Trophoblast cell (in vitro differentiated cells and primary cell): Measurements from ENCODE around the gene RSKR.

Experiments
- DNase-seq, 2 donors: peaks; one replicate each; pipeline ENCODE4 v3.0.0-alpha.2; 2016
- H2AFZ ChIP-seq: 2 replicates; pipeline ENCODE4 v1.6.1; 2013; ENCODE audit warnings: low read length, moderate library complexity, mild to moderate bottlenecking; ENCODE audit not compliant: insufficient read depth, poor library complexity
- H2AK5ac ChIP-seq: 2 replicates; pipeline ENCODE4 v1.6.1; 2013; ENCODE audit warnings: mild to moderate bottlenecking, low read length
- H2BK120ac ChIP-seq: 2 replicates; pipeline ENCODE4 v1.6.1; 2013; ENCODE audit warnings: low read length, mild to moderate bottlenecking, moderate library complexity; ENCODE audit not compliant: insufficient read depth, poor library complexity
- H2BK12ac ChIP-seq: 2 replicates; pipeline ENCODE4 v1.6.1; 2013; ENCODE audit warnings: mild to moderate bottlenecking, low read length, moderate library complexity
- H2BK5ac ChIP-seq: 2 replicates; pipeline ENCODE4 v1.6.1; 2013; ENCODE audit warnings: low read length, low read depth, moderate library complexity, mild to moderate bottlenecking; ENCODE audit not compliant: poor library complexity
- H3K14ac ChIP-seq: 2 replicates; pipeline ENCODE4 v1.6.1; 2013; ENCODE audit warnings: mild to moderate bottlenecking, low read length
- H3K18ac ChIP-seq: 2 replicates; pipeline ENCODE4 v1.6.1; 2013; ENCODE audit warnings: mild to moderate bottlenecking, low read length
- H3K23ac ChIP-seq: 2 replicates; pipeline ENCODE4 v1.6.1; 2013; ENCODE audit warnings: low read length
- H3K27ac ChIP-seq: 2 replicates; pipeline ENCODE4 v1.5.1; 2013; ENCODE audit warnings: low read depth, mild to moderate bottlenecking, inconsistent platforms, low read length, moderate library complexity
- H3K27me3 ChIP-seq: 2 replicates; pipeline ENCODE4 v1.6.1; 2013; ENCODE audit warnings: inconsistent platforms, mild to moderate bottlenecking, low read length, moderate library complexity; ENCODE audit not compliant: insufficient read depth
- H3K36me3 ChIP-seq, 2 experiments: 1 replicate in 1 of 2; 2 replicates in 1 of 2; pipeline ENCODE4 v1.6.1; 2013; ENCODE audit warnings: low read length in 2 of 2, mild to moderate bottlenecking in 2 of 2, moderate library complexity in 1 of 2; ENCODE audit not compliant: insufficient read depth in 2 of 2, control insufficient read depth in 1 of 2
- H3K4ac ChIP-seq: 2 replicates; pipeline ENCODE4 v1.6.1; 2013; ENCODE audit warnings: low read depth, mild to moderate bottlenecking, low read length, moderate library complexity
- H3K4me1 ChIP-seq, 2 experiments: 1 replicate in 1 of 2; 2 replicates in 1 of 2; pipeline ENCODE4 v1.6.1; 2013; ENCODE audit warnings: low read length in 2 of 2, mild to moderate bottlenecking in 2 of 2, moderate library complexity in 1 of 2; ENCODE audit not compliant: insufficient read depth in 2 of 2, control insufficient read depth in 1 of 2
- H3K4me2 ChIP-seq: 2 replicates; pipeline ENCODE4 v1.6.1; 2013; ENCODE audit warnings: inconsistent platforms, mild to moderate bottlenecking, low read length, moderate library complexity
- H3K4me3 ChIP-seq: 2 replicates; pipeline ENCODE4 v1.5.1; 2013; ENCODE audit warnings: mild to moderate bottlenecking, low read depth, low read length, inconsistent platforms
- H3K79me1 ChIP-seq: one replicate; pipeline ENCODE4 v1.6.1; 2013; ENCODE audit warnings: low read length
- H3K79me2 ChIP-seq: 2 replicates; pipeline ENCODE4 v1.6.1; 2013; ENCODE audit warnings: low read length, mild to moderate bottlenecking; ENCODE audit not compliant: control insufficient read depth, insufficient read depth, poor library complexity
- H3K9ac ChIP-seq: 2 replicates; pipeline ENCODE4 v1.6.1; 2013; ENCODE audit warnings: mild to moderate bottlenecking, low read length
- H3K9me3 ChIP-seq: 2 replicates; pipeline ENCODE4 v1.6.1; 2013; ENCODE audit warnings: low read depth, mild to moderate bottlenecking, control low read depth, inconsistent platforms, low read length; ENCODE audit not compliant: insufficient read depth
- H4K12ac ChIP-seq: 2 replicates; pipeline ENCODE4 v1.6.1; 2013; ENCODE audit warnings: low read depth, mild to moderate bottlenecking, low read length, moderate library complexity
- H4K8ac ChIP-seq: 2 replicates; pipeline ENCODE4 v1.6.1; 2013; ENCODE audit warnings: low read depth, mild to moderate bottlenecking, low read length, moderate library complexity
- H4K91ac ChIP-seq: one replicate; pipeline ENCODE4 v1.6.1; 2013; ENCODE audit warnings: low read depth, mild to moderate bottlenecking, low read length, moderate library complexity
- WGBS: extraction: QIAGEN DNeasy Blood & Tissue Kit; methylation state at CpG from one replicate; pipeline ENCODE4 v1.1.7; 2013; ENCODE audit warnings: missing lambda C conversion rate; ENCODE audit not compliant: insufficient read length, insufficient coverage; ENCODE audit errors: extremely low coverage; 5-methylcytosine and 5-hydroxymethylcytosine counted together

The RSKR gene

DNA sequence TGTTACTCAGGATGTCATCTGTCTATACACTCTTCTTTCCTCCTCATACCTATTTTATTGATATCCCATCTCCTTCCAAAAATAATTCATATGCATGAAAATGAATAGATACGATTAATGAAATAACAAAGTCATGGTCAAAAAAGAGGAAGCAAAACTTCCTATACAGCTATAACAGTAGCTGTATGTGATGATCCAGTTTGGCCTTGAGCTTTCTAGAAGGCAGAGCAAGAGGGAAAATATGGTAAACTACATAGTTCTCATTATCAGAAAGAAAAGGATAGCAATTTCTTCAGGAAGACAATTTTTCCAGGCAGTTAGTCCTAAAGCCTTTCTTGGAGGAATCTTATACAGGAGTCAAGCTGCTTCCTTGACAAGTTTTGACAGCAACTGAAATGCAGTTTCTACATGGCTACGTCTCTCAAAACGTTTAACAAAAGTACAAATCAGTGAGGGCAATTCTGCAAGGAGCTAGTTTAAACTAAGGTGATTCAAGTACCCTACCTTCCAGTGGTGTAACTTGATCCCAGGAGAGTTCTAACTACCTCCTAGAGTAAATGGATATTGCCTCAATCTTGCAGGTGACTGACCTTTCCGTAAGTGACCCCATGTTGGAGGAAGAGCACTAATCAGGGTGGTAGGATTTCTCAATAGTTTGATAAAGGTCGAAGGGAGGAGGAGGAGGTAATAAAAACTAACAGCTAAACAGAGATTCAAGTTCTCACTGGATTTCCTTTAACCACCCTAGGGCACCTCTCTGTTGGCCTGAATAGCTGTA is 16.2 kb downstream of the RSKR start:
- peaks cover 6% of the 10 kb centered on the region for H3K79me1 ChIP-seq
- WGBS: no CpG with 5 or more reads among the region's 5 CpGs
- H3K4me1 ChIP-seq: peaks cover 0 to 12% of the 10 kb centered on the region in 2 experiments
- no peak overlapping the region for H3K4ac ChIP-seq
- no peak overlapping the region for H4K12ac ChIP-seq
- no peak overlapping the region for H2BK120ac ChIP-seq
- no peak overlapping the region for H2AFZ ChIP-seq
- peaks cover 5% of the 10 kb centered on the region for H3K79me2 ChIP-seq
- no peak overlapping the region for H3K23ac ChIP-seq
- peak overlapping the region; percentile 63 for H3K4me2 ChIP-seq
- H3K18ac ChIP-seq: no peak overlapping the region
- H2BK5ac ChIP-seq: no peak overlapping the region
- H2AK5ac ChIP-seq: no peak overlapping the region
- H4K8ac ChIP-seq: peak overlapping the region; percentile 63
- H3K27me3 ChIP-seq: no peaks in the 10 kb centered on the region
- peak overlapping the region; percentile 65 for H4K91ac ChIP-seq
- H3K9ac ChIP-seq: no peak overlapping the region
- no peak for DNase-seq
- H3K9me3 ChIP-seq: no peaks in the 10 kb centered on the region
- H3K36me3 ChIP-seq: peaks cover 4 to 7% of the 10 kb centered on the region in 2 experiments
- H3K4me3 ChIP-seq: peak overlapping the region; percentile 77
- H3K14ac ChIP-seq: no peak overlapping the region
- no peak overlapping the region for H3K27ac ChIP-seq
- H2BK12ac ChIP-seq: no peak overlapping the region

DNA sequence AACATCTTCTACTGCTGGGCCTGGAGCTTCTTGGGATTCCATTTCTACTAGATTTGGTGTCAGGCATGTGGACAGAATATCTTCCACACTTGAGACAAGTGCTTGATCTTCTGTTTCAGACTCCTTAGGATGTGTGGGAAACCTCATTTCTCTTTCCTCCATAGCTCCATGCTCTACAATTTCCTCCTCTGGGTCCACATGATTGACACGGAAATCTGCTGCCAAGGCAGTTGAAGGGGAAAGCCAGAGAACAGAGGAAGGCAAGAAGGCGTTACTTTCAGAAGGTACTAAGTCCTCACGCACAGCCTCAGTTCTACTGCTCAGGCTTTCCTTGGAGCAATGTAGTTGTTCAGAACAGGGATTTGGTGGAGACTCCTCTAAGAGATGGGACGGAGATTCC is 21.7 kb downstream of the RSKR start:
- Histone ChIP-seq H3K9me3 (peaks cover 3% of the 10 kb centered on the region), H3K27ac (no peak overlapping the region), H2AK5ac (no peak overlapping the region), H3K14ac (no peak overlapping the region), H3K18ac (no peak overlapping the region), H3K79me2 (no peaks in the 10 kb centered on the region), H2BK5ac (no peak overlapping the region), H3K9ac (no peak overlapping the region), H3K4ac (no peak overlapping the region), H4K12ac (no peak overlapping the region), H2BK120ac (no peak overlapping the region), H3K27me3 (no peaks in the 10 kb centered on the region), H3K79me1 (no peaks in the 10 kb centered on the region), H4K8ac (no peak overlapping the region), H3K4me2 (no peak overlapping the region), H3K4me3 (no peak overlapping the region), H3K4me1 (no peaks in the 10 kb centered on the region), H2BK12ac (no peak overlapping the region), H3K36me3 (peaks cover 27 to 39% of the 10 kb centered on the region in 2 experiments), H2AFZ (no peak overlapping the region), H3K23ac (no peak overlapping the region), H4K91ac (no peak overlapping the region)
- WGBS: no CpG with 5 or more reads among the region's 4 CpGs
- no peak for DNase-seq

DNA sequence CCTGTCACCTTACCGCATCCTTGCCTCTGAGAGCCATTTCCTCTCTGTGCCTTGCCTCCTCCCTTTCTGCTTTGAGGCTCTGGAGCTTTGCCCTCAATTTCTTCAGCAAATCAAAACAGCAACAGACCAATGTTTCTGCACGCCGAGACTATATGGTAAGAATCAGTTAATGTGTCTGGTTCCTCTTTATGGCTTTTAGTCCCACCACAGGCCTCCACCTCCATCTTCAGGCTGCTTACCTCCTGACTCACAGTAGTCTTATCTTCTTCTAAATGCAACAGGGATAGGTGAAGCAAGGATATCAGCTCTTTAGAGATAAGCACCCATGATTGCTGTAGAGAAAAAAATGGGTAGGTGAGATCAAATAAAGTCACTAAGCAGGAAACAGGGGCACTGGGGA is 28.1 kb downstream of the RSKR start:
- Histone ChIP-seq H3K4ac (no peak overlapping the region), H2AFZ (no peak overlapping the region), H2BK12ac (no peak overlapping the region), H3K4me2 (no peak overlapping the region), H2BK120ac (no peak overlapping the region), H3K27me3 (no peaks in the 10 kb centered on the region), H3K79me2 (no peaks in the 10 kb centered on the region), H3K79me1 (no peaks in the 10 kb centered on the region), H2AK5ac (no peak overlapping the region), H4K8ac (no peak overlapping the region), H2BK5ac (no peak overlapping the region), H3K23ac (no peak overlapping the region), H3K14ac (no peak overlapping the region), H3K18ac (no peak overlapping the region), H3K36me3 (peaks cover 32 to 61% of the 10 kb centered on the region in 2 experiments), H3K9me3 (peaks cover 3% of the 10 kb centered on the region), H3K9ac (no peak overlapping the region), H3K27ac (no peak overlapping the region), H3K4me1 (no peaks in the 10 kb centered on the region), H4K12ac (no peak overlapping the region), H4K91ac (no peak overlapping the region), H3K4me3 (no peak overlapping the region)
- DNase-seq: peak in 1 of 2 donors; percentile 39
- WGBS: no CpG with 5 or more reads among the region's 3 CpGs

DNA sequence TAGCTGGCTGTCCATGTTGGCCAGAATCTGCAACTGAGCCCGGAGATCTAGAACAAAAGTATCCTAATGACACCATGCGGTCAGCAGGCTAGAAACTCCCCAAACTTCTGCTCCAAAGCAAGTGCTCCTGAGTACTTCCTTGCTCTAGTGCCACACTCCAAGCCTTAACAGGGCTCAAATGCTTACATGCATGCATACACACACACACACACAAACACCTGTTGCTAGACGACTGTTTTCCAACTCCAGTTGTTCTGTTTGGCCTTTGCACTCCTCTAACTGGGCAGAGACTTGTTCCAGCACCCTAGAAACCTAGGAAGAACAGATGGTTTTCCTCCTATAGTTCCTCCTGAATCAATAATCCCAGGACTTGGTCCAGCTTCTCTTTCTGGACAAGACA is 29.6 kb downstream of the RSKR start:
- H4K91ac ChIP-seq: no peak overlapping the region
- no peak overlapping the region for H2BK120ac ChIP-seq
- no peak overlapping the region for H2BK12ac ChIP-seq
- no peak for DNase-seq
- H3K4me2 ChIP-seq: no peak overlapping the region
- no peak overlapping the region for H3K27ac ChIP-seq
- H2BK5ac ChIP-seq: no peak overlapping the region
- H3K4me1 ChIP-seq: no peaks in the 10 kb centered on the region
- H3K18ac ChIP-seq: no peak overlapping the region
- H3K27me3 ChIP-seq: no peaks in the 10 kb centered on the region
- H3K4ac ChIP-seq: no peak overlapping the region
- H3K9me3 ChIP-seq: peaks cover 3% of the 10 kb centered on the region
- no peak overlapping the region for H2AFZ ChIP-seq
- no peak overlapping the region for H3K4me3 ChIP-seq
- no peaks in the 10 kb centered on the region for H3K79me2 ChIP-seq
- H3K23ac ChIP-seq: no peak overlapping the region
- H4K8ac ChIP-seq: no peak overlapping the region
- H3K36me3 ChIP-seq: peaks cover 31 to 60% of the 10 kb centered on the region in 2 experiments
- no peak overlapping the region for H3K9ac ChIP-seq
- H3K79me1 ChIP-seq: no peaks in the 10 kb centered on the region
- H2AK5ac ChIP-seq: no peak overlapping the region
- H4K12ac ChIP-seq: no peak overlapping the region
- no peak overlapping the region for H3K14ac ChIP-seq
- no CpG with 5 or more reads among the region's 3 CpGs for WGBS
